ENCODE results near the gene GPX6.

- TF ChIP-seq CTCF (CRISPR knock-in tag; IDR thresholded peaks at IDR 0.05) (no peak), TAF1 (CRISPR knock-in tag; IDR thresholded peaks at IDR 0.05) (no peak), TFE3 (CRISPR knock-in tag; IDR thresholded peaks at IDR 0.05) (no peak)
These were observed 37.9 kb upstream of the GPX6 start for GRCh38 chr6:28553384-28553985.
